Lower lobe of right lung (tissue), 2 donors: Measurements from ENCODE around the gene TPO. TPM values are rescaled to one million over a fixed set of nuclear protein-coding genes. Genes with fewer than 3 reads are reported as not detected.
"Not testable (repeated sequence)": the region's sequence is repeated elsewhere in the genome, so short reads cannot be mapped to it uniquely, and the experiment has no call there.

Source experiments
- ATAC-seq, 2 donors: fragments of 200-7000 bp; cut with Tn5 transposase; one replicate each; pipeline ENCODE4 v1.9.1; 2020 to 2022; ENCODE audit warnings: mild to moderate bottlenecking in 2 of 2, moderate library complexity in 2 of 2
- DNase-seq: peaks from one replicate; pipeline ENCODE4 v3.0.0-alpha.2; 2020
- H3K27ac ChIP-seq: fragments of 200-600 bp; one replicate; pipeline ENCODE4 v1.8.0; 2022
- H3K27me3 ChIP-seq: fragments of 200-600 bp; one replicate; pipeline ENCODE4 v1.8.0; 2022; ENCODE audit warnings: low read depth
- H3K36me3 ChIP-seq: fragments of 200-600 bp; one replicate; pipeline ENCODE4 v1.8.0; 2022; ENCODE audit warnings: mild to moderate bottlenecking
- H3K4me1 ChIP-seq: fragments of 200-600 bp; one replicate; pipeline ENCODE4 v1.8.0; 2022
- H3K4me3 ChIP-seq: fragments of 200-600 bp; one replicate; pipeline ENCODE4 v1.8.0; 2022; ENCODE audit warnings: mild to moderate bottlenecking
- H3K9me3 ChIP-seq: fragments of 200-600 bp; one replicate; pipeline ENCODE4 v1.8.0; 2022
- intact Hi-C: fragments of 100-400 bp; cut with DNase I; formaldehyde crosslinking; loops from one replicate; pipeline ENCODE4 v1.11.0; 2022
- total RNA-seq: library from RNA; stranded (reverse); fragmentation: NEBNext Ultra II Directional; extraction: Animal tissue kit (Norgen Biotek cat#: 25700); gene quantifications from one replicate; pipeline ENCODE4 v1.2.1, GENCODE V29; 2021
- TF ChIP-seq, protein P1 (sequence below): fragments of 200-600 bp; IDR thresholded peaks from one replicate; pipeline ENCODE4 v1.8.0; 2022; ENCODE audit warnings: antibody characterized with exemption, mild to moderate bottlenecking
- donor health status: DM: no; HTN: yes; CAD: no; lungs with severe emphysema.

TPO gene
- total RNA-seq, 1 donor from 2014 or later: 0.21 TPM

DNA sequence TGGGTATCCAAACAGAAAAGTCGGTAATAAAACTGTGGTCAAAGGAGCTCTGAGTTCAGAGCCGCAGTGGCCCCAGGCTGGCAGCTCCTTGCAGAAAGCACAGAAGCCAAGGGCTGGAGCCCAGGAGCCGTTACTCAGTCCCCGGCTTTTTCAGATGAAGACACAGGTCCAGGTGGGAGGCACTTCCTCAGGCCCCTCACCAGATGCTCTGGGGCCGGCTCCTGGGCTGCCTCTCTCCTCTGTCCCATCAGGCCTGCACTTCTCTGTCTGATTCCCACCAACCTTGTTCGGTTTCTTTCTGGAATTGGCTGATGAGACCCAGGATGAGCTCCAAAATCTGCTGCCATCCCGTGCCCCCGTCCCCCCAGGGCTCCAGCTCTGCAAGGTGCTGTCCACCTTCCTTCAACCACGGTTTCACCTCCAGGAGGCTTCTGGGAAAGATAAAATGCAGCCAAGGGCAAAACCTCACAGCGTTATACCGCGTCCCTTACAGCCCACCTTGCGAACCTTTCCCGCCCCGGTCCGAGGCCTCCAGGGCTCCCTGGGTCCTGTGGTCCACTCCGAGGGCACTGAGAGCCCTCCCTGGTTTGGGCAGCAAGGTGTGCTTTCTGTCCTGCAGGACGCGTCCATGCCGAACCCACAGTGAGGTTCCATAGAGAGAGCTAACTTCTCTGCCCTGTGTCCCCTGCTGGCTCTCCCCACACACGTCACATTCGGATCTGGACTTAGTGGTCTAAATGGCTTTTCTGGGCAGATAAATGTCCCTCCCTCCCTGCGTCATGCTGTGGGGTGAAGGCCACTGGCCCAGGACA is 102.9 kb downstream of the TPO start:
- no peaks in the 10 kb centered on the region for H3K36me3 ChIP-seq
- no peak for DNase-seq
- no peak for ATAC-seq

DNA sequence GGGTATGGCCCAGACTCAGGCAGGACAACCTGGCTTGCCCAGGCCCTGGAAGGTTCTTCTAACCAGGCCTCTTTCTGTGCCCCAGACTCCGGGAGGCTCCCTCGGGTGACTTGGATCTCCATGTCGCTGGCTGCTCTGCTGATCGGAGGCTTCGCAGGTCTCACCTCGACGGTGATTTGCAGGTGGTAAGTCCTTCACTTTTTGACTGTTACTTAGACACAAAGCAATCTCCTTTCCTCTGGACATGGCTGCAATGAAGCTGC is 103.5 kb downstream of the TPO start:
- Histone ChIP-seq H3K4me1 (no peaks in the 10 kb centered on the region), H3K4me3 (no peak overlapping the region), H3K27me3 (no peaks in the 10 kb centered on the region), H3K27ac (no peak overlapping the region), H3K9me3 (no peaks in the 10 kb centered on the region), H3K36me3 (no peaks in the 10 kb centered on the region)
- intact Hi-C loops: no loop called here
- ATAC-seq (no peak), DNase-seq (no peak)
- TF ChIP-seq, protein P1, sequence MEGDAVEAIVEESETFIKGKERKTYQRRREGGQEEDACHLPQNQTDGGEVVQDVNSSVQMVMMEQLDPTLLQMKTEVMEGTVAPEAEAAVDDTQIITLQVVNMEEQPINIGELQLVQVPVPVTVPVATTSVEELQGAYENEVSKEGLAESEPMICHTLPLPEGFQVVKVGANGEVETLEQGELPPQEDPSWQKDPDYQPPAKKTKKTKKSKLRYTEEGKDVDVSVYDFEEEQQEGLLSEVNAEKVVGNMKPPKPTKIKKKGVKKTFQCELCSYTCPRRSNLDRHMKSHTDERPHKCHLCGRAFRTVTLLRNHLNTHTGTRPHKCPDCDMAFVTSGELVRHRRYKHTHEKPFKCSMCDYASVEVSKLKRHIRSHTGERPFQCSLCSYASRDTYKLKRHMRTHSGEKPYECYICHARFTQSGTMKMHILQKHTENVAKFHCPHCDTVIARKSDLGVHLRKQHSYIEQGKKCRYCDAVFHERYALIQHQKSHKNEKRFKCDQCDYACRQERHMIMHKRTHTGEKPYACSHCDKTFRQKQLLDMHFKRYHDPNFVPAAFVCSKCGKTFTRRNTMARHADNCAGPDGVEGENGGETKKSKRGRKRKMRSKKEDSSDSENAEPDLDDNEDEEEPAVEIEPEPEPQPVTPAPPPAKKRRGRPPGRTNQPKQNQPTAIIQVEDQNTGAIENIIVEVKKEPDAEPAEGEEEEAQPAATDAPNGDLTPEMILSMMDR: no peak

More for the DNA sequence above, 102.9 kb downstream of the TPO start:
- TF ChIP-seq, protein P1: no peak
- intact Hi-C loops: no loop called here
- no peak overlapping the region for H3K27ac ChIP-seq
- H3K4me1 ChIP-seq: no peaks in the 10 kb centered on the region
- no peaks in the 10 kb centered on the region for H3K27me3 ChIP-seq
- no peak overlapping the region for H3K4me3 ChIP-seq
- H3K9me3 ChIP-seq: no peaks in the 10 kb centered on the region

DNA sequence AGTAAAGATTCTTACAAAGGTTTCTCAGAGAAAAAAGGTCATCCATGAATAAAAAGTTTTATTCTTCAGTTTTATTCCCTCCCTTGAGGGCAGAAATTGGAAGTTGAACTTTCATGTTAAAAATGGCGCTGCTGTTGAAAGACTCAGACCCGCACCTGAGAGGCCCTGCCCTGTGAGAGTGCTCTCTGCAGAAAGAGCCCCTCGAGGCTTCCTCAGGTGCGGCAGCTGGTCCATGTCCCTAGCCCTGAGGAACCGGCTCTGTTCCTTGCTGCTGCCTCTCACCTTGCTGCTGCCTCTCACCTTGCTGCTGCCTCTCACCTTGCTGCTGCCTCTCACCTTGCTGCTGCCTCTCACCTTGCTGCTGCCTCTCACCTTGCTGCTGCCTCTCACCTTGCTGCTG is 104.0 kb downstream of the TPO start:
- H3K9me3 ChIP-seq, H3K27me3 ChIP-seq, DNase-seq, H3K4me3 ChIP-seq, H3K36me3 ChIP-seq, intact Hi-C loops, H3K27ac ChIP-seq, ATAC-seq, H3K4me1 ChIP-seq: not testable (repeated sequence)

DNA sequence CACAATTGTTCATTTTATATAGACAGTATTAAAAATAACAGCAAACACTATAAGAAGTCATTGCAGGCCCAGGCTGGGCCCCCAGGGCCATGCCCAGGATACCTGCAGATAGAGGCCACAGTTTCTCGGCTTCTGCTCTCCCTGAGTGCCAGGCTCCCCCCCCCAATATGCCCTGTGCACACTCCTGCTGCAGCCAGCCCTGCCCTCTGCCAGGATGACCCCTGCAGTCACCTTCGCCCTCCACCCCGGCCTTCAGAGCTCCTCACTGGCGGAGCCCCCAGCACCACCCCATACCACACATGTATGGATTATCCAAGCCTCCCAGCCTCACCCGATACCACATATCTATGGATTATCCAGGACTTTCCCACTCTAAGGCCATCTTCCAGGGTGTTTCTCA is 104.5 kb downstream of the TPO start:
- TF ChIP-seq, protein P1: no peak
- Histone ChIP-seq H3K9me3 (no peaks in the 10 kb centered on the region), H3K4me1 (no peaks in the 10 kb centered on the region), H3K4me3 (no peak overlapping the region), H3K27ac (no peak overlapping the region), H3K27me3 (no peaks in the 10 kb centered on the region), H3K36me3 (no peaks in the 10 kb centered on the region)
- intact Hi-C loops: no loop called here
- no peak for DNase-seq
- no peak for ATAC-seq

DNA sequence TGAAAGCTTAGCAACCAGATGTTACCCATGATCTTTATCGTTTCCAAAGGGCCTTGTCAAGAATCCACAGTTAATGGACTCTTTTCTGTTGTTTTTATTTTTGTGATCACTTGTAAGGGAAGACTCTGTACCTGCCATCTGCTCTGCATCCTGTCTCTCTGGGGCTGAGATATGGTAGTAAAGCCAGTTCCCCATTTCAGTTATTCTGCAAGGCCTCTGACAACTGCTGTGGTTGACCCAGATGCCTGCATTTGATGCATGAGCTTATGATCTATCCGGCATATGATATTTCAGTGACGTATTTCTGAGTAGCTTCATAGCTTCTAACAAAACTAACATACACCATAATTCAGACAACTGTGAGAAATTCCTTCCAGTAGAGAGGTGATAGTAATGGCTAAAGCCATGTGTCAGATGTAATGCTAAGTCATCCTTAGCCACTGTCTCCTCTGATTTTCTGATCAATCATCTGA is 105.1 kb downstream of the TPO start:
- no peaks in the 10 kb centered on the region for H3K27me3 ChIP-seq
- ATAC-seq (no peak), DNase-seq (no peak)
- no peaks in the 10 kb centered on the region for H3K4me1 ChIP-seq
- intact Hi-C loops: no loop called here
- no peak overlapping the region for H3K4me3 ChIP-seq
- H3K36me3 ChIP-seq: no peaks in the 10 kb centered on the region
- no peak overlapping the region for H3K27ac ChIP-seq
- no peaks in the 10 kb centered on the region for H3K9me3 ChIP-seq
- TF ChIP-seq, protein P1: no peak

DNA sequence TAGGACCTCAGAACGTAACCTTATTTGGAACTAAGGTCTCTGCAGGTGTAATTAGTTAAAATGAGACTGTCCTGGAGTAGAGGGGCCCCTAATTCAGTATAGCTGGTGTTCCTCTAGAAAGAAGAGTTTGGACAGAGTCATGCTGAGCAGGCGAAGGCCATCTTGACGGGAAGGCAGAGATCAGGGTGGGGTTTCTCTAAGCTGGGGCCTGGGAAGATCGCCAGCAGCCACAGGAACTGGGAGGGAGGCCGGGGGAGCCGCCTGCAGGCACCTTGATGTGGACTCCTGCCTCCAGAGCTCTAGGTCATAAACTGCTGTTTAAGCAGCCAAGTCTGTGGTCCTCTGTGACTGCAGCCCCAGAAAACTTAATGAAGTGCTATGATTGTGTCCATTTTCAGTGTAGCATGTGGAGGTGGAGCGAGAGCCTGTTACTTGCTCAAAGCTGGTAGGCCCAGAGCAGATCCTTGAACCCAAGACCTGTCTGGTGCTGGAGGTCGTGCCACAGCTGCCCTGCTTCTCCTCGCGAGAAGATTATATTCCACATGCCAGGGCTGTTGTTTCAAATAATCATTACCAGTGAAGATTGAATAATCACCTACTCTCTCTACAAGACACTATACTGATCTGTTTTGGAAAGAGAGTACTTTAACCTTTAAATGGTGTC is 105.7 kb downstream of the TPO start:
- Histone ChIP-seq H3K27me3 (no peaks in the 10 kb centered on the region), H3K4me1 (no peaks in the 10 kb centered on the region), H3K9me3 (no peaks in the 10 kb centered on the region), H3K27ac (no peak overlapping the region), H3K4me3 (no peak overlapping the region), H3K36me3 (no peaks in the 10 kb centered on the region)
- TF ChIP-seq, protein P1: no peak
- intact Hi-C loops: no loop called here
- ATAC-seq (no peak), DNase-seq (no peak)
